PC-3 (cell line): Measurements from ENCODE around the gene SOCS4. TPM values are rescaled to one million over a fixed set of nuclear protein-coding genes. Genes with fewer than 3 reads are reported as not detected.

Source experiments
- ATAC-seq: fragments of 200-7000 bp; cut with Tn5 transposase; 2 replicates; pipeline ENCODE4 v1.9.1; 2020; ENCODE audit warnings: mild to moderate bottlenecking, moderate library complexity
- BruUV-seq: library from RNA; stranded (reverse); fragments of 400-500 nt; replicated peaks from 2 replicates; lab custom pipeline; 2021; lab: Mats Ljungman, UMichigan
- CTCF ChIA-PET: fragments of 300-600 bp; sonication (Branson Sonifier 250); formaldehyde crosslinking; loops from one replicate; lab custom pipeline; 2022; ENCODE audit warnings: antibody characterized with exemption; lab: Charles Lee
- POLR2A ChIA-PET: fragments of 300-600 bp; sonication (Branson Sonifier 250); formaldehyde crosslinking; loops from one replicate; lab custom pipeline; 2022; ENCODE audit warnings: antibody characterized with exemption; ENCODE audit not compliant: unreplicated experiment; lab: Charles Lee
- DNase-seq: peaks from one replicate; pipeline ENCODE4 v3.0.0-alpha.2; 2015
- H2AFZ ChIP-seq: fragments of 300-600 bp; sonication (generic); 2 replicates; pipeline ENCODE4 v1.6.0; 2016; ENCODE audit warnings: antibody characterized with exemption, low read length
- H3F3A ChIP-seq: fragments of 300-600 bp; sonication (generic); one replicate; pipeline ENCODE4 v1.6.0; 2017; ENCODE audit warnings: antibody characterized with exemption, low read length, control low read depth, mild to moderate bottlenecking; ENCODE audit not compliant: unreplicated experiment
- H3K27ac ChIP-seq: fragments of 300-600 bp; sonication (generic); 2 replicates; pipeline ENCODE4 v1.5.1; 2016; ENCODE audit warnings: mild to moderate bottlenecking, low read length
- H3K27me3 ChIP-seq: fragments of 300-600 bp; sonication (generic); 2 replicates; pipeline ENCODE4 v1.6.1; 2016; ENCODE audit warnings: low read length, mixed read lengths
- H3K36me3 ChIP-seq: fragments of 300-600 bp; sonication (generic); 2 replicates; pipeline ENCODE4 v1.6.1; 2016; ENCODE audit warnings: low read depth, mixed run types, low read length, mixed read lengths
- H3K4me1 ChIP-seq: fragments of 300-600 bp; sonication (generic); 2 replicates; pipeline ENCODE4 v1.5.1; 2016; ENCODE audit warnings: low read length; ENCODE audit not compliant: insufficient read depth
- H3K4me2 ChIP-seq: fragments of 300-600 bp; sonication (generic); 2 replicates; pipeline ENCODE4 v1.6.0; 2016; ENCODE audit warnings: low read length
- H3K4me3 ChIP-seq: fragments of 300-600 bp; sonication (generic); 2 replicates; pipeline ENCODE4 v1.5.1; 2016; ENCODE audit warnings: mild to moderate bottlenecking, low read length, mixed read lengths
- H3K79me2 ChIP-seq: fragments of 300-600 bp; sonication (generic); 2 replicates; pipeline ENCODE4 v1.6.1; 2017; ENCODE audit warnings: low read length, mixed read lengths
- H3K9ac ChIP-seq: fragments of 300-600 bp; sonication (generic); 2 replicates; pipeline ENCODE4 v1.6.0; 2016; ENCODE audit warnings: mild to moderate bottlenecking, low read length
- H3K9me2 ChIP-seq: fragments of 300-600 bp; sonication (generic); replicated peaks from 2 replicates; pipeline ENCODE4 v1.6.1; 2016; ENCODE audit warnings: mixed run types, low read length, mixed read lengths
- H3K9me3 ChIP-seq: fragments of 300-600 bp; sonication (generic); 2 replicates; pipeline ENCODE4 v1.6.1; 2016; ENCODE audit warnings: low read length, mixed read lengths
- H4K20me1 ChIP-seq: fragments of 300-600 bp; sonication (generic); 2 replicates; pipeline ENCODE4 v1.6.1; 2016; ENCODE audit warnings: low read length, mixed read lengths
- CTCF ChIP-seq: fragments of 300-600 bp; sonication (generic); conservative IDR thresholded peaks from 2 replicates; pipeline ENCODE4 v1.5.1; 2017; ENCODE audit warnings: antibody characterized with exemption, low read depth, mild to moderate bottlenecking, low read length
- EZH2 ChIP-seq: fragments of 300-600 bp; sonication (generic); IDR thresholded peaks from one replicate; pipeline ENCODE4 v1.6.1; 2017; ENCODE audit warnings: antibody characterized with exemption, mild to moderate bottlenecking, low read length; ENCODE audit not compliant: unreplicated experiment
- EZH2phosphoT487 ChIP-seq: fragments of 300-600 bp; sonication (generic); IDR thresholded peaks from 2 replicates; pipeline ENCODE4 v1.6.1; 2018; ENCODE audit warnings: mild to moderate bottlenecking, antibody characterized with exemption, low read length, borderline replicate concordance
- intact Hi-C: fragments of 100-400 bp; cut with micrococcal nuclease; formaldehyde crosslinking; loops from 2 replicates; pipeline ENCODE4 v1.9.0; 2023
- total RNA-seq: library from RNA; depleted of rRNA; stranded (reverse); fragments of >200 nt; gene quantifications from 2 replicates; pipeline ENCODE4 v1.2.3, GENCODE V29; 2014

Gene SOCS4
- total RNA-seq, 1 experiment from 2014 or later: 22.5 TPM

DNA sequence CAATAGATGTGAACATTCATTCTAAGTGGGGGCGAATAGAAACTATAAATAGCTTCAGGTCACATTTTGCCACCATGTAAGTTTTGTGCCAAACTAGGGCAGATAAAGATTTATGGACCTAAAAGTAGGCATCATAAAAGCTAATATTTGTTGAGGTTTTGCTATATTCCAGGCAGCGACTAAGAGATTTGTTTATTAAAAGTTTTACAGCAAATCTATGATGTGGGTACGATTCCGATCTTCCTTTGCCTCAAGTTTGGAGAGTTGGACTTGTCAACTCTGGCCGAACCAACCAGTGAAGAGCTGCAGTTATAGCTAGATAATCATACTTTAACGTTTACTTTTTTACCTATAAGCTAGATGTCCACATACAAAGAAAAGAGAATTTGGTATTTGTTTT, 26.0 kb downstream of the SOCS4 start:
- Histone ChIP-seq H3K36me3 (peaks cover 27% of the 10 kb centered on the region), H3K4me3 (peak overlapping the region; percentile 90), H3K9ac (peak overlapping the region; percentile 96), H3K4me2 (peak overlapping the region; percentile 89), H3F3A (peaks cover 9% of the 10 kb centered on the region), H2AFZ (no peak overlapping the region), H4K20me1 (peaks cover 53% of the 10 kb centered on the region), H3K9me2 (no peaks in the 10 kb centered on the region), H3K79me2 (peaks cover 69% of the 10 kb centered on the region), H3K27ac (no peak overlapping the region; the same call in 1 of the 2 replicates), H3K4me1 (peaks cover 30% of the 10 kb centered on the region), H3K27me3 (no peaks in the 10 kb centered on the region), H3K9me3 (no peaks in the 10 kb centered on the region)
- CTCF ChIA-PET: interaction anchor here (0.6 to 1.3 kb wide), 2 partner anchors 108 to 393 kb away, joined by 4 to 5 read pairs; no protein-coding TSS in a partner anchor
- no TSS peak for BruUV-seq
- POLR2A ChIA-PET: interaction anchor here (0.5 to 0.6 kb wide), 2 partner anchors 41 to 225 kb away, joined by 5 to 8 read pairs; no protein-coding TSS in a partner anchor
- ATAC-seq: no peak
- intact Hi-C loops: loop anchor here (2.0 kb wide), 1 partner anchor 18 kb away; no protein-coding TSS in a partner anchor
- TF ChIP-seq EZH2phosphoT487 (no peak), CTCF (no peak), EZH2 (no peak)
- DNase-seq: peak; percentile 53

DNA sequence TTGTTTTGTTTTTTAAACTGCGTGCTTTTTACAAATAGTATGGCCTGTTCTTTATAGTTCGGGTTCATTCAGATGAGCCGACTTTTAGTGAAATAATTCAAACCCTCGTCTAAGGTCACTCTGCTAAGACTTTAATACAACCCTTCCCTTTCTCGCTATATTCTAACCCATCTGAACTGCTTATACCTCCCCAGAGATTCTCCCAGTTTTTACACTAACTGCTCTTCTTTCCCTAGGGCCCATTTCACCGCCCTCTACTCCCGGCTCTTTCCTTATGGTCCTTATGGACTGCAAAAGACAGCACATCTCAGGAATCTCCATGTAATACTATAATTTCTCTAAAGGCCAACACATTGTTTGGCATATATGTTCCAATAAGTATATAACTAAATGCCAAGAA, 26.5 kb downstream of the SOCS4 start:
- DNase-seq (no peak), ATAC-seq (no peak)
- no TSS peak for BruUV-seq
- Histone ChIP-seq H3K4me3 (peak overlapping the region; percentile 90), H3F3A (peaks cover 4% of the 10 kb centered on the region), H3K79me2 (peaks cover 74% of the 10 kb centered on the region), H2AFZ (no peak overlapping the region), H3K27me3 (no peaks in the 10 kb centered on the region), H3K9me3 (no peaks in the 10 kb centered on the region), H3K9me2 (no peaks in the 10 kb centered on the region), H4K20me1 (peaks cover 58% of the 10 kb centered on the region), H3K4me2 (peak overlapping the region; percentile 89), H3K4me1 (peaks cover 25% of the 10 kb centered on the region), H3K9ac (no peak overlapping the region), H3K27ac (no peak overlapping the region), H3K36me3 (peaks cover 31% of the 10 kb centered on the region)
- TF ChIP-seq EZH2phosphoT487: no peak
- no peak for TF ChIP-seq EZH2
- no peak for TF ChIP-seq CTCF
- CTCF ChIA-PET: interaction anchor here (0.6 to 1.3 kb wide), 2 partner anchors 107 to 393 kb away, joined by 4 to 5 read pairs; no protein-coding TSS in a partner anchor
- POLR2A ChIA-PET: no interaction called here
- intact Hi-C loops: loop anchor here (2.0 kb wide), 1 partner anchor 17 kb away; no protein-coding TSS in a partner anchor

DNA sequence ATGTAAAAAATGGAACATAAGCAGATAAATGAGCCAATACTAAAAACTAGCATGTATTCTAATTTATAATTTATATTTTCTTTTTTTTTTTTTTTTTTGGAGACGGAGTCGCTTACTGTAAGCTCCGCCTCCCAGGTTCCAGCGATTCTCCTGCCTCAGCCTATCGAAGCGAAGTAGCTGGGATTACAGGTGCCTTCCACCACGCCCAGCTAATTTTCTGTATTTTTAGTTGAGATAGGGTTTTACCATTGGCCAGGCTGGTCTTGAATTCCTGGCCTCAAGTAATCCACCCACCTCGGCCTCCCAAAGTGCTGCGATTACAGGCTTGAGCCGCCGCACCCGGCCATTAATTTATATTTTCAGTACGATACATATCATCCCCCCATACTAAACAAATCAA, 27.1 kb downstream of the SOCS4 start:
- Histone ChIP-seq H3K36me3 (peaks cover 33% of the 10 kb centered on the region), H3F3A (no peaks in the 10 kb centered on the region), H3K9ac (no peak overlapping the region), H3K79me2 (peaks cover 79% of the 10 kb centered on the region), H3K4me1 (peaks cover 21% of the 10 kb centered on the region), H3K27me3 (no peaks in the 10 kb centered on the region), H3K27ac (no peak overlapping the region), H4K20me1 (peaks cover 58% of the 10 kb centered on the region), H3K4me3 (no peak overlapping the region), H3K9me2 (no peaks in the 10 kb centered on the region), H3K4me2 (peak overlapping the region; percentile 7; the same call in 1 of the 2 replicates), H2AFZ (no peak overlapping the region), H3K9me3 (no peaks in the 10 kb centered on the region)
- ChIA-PET POLR2A (no interaction called here), CTCF (no interaction called here)
- intact Hi-C loops: no loop called here
- no TSS peak for BruUV-seq
- DNase-seq: no peak
- ATAC-seq: no peak
- TF ChIP-seq EZH2: no peak
- no peak for TF ChIP-seq CTCF
- TF ChIP-seq EZH2phosphoT487: no peak
